Fibroblast of skin of right biceps (primary cell): ENCODE results near the gene ACOT9.
A peak's percentile ranks its signal among the peaks of the same experiment; 100 is the strongest.
"Not testable (repeated sequence)": the region's sequence is repeated elsewhere in the genome, so short reads cannot be mapped to it uniquely, and the experiment has no call there.

ENCODE experiments used
- DNase-seq: peaks from one replicate; pipeline ENCODE4 v3.0.0-alpha.2; 2013

The ACOT9 gene, protein sequence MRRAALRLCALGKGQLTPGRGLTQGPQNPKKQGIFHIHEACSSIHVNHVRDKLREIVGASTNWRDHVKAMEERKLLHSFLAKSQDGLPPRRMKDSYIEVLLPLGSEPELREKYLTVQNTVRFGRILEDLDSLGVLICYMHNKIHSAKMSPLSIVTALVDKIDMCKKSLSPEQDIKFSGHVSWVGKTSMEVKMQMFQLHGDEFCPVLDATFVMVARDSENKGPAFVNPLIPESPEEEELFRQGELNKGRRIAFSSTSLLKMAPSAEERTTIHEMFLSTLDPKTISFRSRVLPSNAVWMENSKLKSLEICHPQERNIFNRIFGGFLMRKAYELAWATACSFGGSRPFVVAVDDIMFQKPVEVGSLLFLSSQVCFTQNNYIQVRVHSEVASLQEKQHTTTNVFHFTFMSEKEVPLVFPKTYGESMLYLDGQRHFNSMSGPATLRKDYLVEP

DNA sequence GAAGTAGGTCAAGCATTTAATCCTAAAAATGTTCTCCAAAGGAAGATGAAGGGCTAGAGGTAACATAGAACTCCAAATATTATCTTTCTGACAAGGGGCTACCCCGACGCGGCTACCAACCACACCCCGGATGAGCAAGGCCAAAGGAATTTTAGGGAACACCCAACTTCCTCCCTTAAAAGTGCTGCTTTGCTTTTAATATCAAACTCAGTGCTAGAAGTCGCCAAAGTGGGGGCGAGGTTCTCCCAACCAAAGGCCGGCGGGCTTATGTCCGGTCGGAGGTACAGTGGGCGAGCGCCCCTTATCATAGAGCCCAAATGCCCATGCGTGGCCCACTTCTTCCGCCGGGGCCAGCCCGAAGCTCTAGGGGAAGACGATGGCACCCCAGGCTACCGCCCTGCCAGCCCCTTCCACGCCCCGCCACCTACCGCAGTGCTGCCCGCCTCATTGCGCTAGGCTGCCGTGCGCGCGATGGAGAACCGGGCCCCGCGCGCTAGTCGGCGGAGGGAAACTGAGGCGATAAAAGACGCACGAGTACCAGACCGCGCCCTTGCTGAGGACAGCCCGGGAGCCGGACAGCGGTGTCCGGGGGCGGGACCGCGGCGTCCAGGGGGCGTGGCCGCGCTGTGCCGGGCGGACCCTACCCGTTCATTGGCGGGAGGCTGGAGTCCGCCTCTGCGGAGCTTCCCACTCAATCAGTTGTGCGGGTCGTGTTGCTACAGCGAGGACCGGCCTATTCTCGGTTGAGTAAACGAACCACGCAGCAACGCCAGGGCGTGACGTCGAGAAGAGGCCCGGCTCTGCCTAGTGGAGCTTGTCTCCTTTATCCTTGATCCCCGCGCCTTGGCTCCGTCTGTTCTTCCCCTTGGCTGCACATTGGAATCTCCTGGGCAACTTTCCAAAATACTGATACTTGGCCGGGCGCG is at the start of gene ACOT9:
ACOT9 (minus strand) TSS at position 580 of the 926 bp plus-strand sequence; CDS start at position 448, 132 bp downstream.
- peak; percentile 95 for DNase-seq

DNA sequence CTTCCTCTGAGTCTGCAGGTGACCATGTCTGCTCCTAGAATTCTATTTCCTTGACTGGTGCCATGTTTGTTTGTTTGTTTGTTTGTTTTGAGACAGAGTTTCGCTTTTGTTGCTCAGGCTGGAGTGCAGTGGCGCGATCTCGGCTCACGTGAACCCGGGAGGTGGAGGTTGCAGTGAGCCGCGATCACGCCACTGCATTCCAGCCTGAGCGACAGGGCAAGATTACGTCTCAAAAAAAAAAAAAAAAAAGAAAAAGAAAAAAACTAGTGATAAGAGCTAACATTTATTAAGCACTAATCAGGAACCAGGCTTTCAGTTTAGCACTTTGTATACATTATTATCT is 47.0 kb upstream of the ACOT9 start:
- DNase-seq = no peak

DNA sequence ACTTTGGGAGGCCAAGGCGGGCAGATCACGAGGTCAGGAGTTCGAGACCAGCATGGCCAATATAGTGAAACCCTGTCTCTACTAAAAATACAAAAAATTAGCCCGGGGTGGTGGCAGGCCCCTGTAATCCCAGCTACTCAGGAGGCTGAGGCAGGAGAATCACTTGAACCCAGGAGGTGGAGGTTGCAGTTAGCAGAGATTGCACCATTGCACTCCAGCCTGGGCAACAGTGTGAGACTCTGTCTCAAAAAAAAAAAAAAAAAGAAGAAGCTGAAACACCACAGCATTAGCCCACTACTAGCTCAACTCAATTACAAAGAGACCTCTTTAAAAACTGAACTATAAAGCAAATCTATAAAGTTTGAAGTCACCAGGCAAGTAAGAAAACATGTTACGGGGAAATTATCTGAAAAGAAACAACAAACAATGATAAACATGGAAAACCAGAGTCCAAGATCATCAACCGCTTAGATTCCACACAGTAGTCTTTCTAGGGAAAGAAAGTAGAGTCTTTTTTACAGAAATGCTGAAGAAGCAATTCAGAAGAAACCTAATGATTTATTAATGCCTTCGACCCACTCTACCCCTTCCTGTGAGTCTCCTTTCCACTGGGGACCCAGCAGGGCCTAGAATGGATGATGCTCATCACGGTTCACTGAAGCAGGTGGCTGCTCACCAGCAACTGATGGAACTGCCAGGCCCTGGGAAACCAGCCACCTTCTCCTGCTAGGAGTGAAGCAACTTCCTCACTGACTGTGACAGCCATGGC is 46.5 kb upstream of the ACOT9 start:
- no peak for DNase-seq

DNA sequence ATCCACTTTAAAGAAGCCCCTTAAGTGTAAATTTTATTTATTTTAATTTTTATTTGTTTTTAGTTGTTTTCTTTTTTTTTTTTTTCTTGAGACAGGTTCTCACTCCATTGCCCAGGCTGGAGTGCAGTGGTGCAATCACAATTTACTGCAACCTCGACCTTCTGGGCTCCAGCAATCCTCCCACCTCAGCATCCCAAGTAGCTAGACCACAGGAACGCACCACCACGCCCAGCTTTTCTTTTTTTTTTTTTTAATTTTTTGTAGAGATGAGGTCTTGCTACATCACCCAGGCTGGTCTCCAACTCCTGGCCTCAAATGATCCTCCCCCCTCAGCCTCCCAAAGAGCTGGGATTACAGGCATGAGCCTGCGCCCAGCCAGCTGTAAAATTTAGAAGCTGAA is 45.9 kb upstream of the ACOT9 start:
- no peak for DNase-seq

DNA sequence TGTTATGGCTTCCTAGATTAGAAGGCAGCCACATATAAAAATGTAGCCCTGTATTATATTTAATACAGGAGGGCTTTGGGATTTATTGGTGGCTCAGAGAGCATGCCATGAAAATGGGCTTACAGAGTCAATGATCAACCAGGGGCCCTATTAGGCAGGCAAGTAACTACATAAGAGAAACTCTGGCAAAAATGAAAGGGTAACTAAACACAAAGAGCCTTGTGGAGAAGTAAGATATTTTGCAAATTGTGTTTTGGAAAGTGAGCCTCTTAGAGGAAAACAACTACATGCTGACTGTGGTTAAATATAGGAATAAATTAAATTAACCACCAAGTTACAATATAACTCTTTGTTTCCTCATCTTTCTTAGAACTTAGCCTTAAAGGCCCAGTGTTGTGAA is 45.4 kb upstream of the ACOT9 start:
- no peak for DNase-seq

DNA sequence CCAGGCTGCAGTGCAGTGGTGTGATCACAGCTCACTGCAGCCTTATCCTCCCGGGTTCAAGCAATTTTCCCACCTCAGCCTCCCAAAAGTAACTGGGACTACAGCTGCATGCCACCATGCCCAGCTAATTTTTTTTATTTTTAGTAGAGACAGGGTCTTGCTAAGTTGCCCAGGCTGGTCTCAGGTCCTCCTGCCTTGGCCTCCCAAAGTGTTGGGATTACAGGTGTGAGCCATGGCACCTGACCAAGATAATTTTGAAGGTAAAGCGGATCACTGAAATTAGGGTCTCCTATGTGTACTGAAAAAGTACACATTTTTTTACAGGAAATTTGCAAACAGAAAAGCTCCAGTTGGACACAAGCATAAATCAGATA is 44.7 kb upstream of the ACOT9 start:
- DNase-seq = no peak

DNA sequence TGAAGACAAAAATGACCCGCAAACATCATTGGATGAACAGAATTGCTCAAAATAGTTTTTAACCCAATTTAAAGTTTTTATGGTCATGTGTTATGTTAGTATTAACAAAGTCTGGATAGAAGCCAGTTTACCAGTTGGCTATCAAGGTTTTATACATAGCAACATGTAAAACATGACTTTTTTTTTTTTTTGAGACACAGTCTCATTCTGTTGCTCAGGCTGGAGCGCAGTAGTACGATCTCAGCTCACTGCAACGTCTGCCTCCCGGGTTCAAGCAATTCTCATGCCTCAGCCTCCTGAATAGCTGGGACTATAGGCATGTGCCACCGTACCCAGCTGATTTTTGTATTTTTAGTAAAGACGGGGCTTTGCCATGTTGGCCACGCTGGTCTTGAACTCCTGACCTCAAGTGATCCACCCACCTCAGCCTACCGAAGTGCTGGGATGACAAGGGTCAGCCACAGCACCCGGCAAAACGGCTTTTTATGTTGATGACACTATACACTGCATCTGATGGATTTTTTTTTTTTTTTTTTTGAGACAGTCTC is 43.3 kb upstream of the ACOT9 start:
- no peak for DNase-seq

DNA sequence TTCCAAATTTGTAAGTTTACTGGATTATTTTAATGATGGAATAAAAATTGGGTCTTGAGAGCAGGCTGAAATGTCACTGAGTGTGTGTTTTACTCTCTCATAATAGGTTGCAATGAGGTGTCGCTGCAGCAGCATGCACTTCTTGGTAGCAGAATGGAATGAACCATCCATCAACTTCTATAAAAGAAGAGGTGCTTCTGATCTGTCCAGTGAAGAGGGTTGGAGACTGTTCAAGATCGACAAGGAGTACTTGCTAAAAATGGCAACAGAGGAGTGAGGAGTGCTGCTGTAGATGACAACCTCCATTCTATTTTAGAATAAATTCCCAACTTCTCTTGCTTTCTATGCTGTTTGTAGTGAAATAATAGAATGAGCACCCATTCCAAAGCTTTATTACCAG is 42.5 kb upstream of the ACOT9 start:
- DNase-seq = no peak

DNA sequence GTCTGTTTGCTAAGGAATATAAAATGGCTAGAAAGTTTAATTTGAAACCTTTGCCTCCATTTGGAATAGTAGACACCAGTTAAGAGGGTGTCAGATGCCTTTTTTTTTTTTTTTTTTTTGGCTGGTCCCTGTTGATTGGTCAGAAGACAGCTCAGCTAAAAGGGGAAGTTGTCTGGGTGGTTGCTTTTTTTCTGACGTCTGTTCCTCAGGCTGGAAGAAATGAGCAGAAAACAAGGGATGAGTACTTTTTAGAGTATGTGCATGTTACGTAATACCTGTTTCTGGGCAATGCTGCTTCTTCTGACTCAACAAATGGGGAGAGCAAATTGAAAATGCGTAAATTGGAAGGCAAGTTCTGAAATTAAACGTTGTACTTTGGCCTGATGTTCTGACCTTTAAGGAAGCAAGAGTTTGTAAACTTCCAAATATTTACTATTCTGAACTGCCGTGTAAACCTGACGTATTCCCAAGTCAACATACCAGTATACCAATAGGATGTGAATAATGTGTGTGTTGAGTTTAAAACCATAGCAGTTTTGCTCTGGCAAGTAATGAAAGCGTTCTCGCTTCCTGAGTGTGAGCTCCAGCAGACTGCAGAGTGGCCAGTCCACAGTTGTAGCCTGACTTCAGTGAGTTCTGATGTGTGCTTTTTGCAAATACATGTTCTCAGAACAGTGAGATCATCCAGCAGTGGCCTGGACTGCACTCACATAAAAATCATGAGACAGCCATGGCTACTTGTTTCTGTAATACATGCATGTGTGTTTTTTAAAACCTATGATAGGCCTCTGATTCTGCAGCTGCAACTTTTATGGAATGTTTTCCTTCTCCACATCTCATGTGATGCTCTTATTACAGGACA is 41.6 kb upstream of the ACOT9 start:
- DNase-seq = peak; percentile 80

DNA sequence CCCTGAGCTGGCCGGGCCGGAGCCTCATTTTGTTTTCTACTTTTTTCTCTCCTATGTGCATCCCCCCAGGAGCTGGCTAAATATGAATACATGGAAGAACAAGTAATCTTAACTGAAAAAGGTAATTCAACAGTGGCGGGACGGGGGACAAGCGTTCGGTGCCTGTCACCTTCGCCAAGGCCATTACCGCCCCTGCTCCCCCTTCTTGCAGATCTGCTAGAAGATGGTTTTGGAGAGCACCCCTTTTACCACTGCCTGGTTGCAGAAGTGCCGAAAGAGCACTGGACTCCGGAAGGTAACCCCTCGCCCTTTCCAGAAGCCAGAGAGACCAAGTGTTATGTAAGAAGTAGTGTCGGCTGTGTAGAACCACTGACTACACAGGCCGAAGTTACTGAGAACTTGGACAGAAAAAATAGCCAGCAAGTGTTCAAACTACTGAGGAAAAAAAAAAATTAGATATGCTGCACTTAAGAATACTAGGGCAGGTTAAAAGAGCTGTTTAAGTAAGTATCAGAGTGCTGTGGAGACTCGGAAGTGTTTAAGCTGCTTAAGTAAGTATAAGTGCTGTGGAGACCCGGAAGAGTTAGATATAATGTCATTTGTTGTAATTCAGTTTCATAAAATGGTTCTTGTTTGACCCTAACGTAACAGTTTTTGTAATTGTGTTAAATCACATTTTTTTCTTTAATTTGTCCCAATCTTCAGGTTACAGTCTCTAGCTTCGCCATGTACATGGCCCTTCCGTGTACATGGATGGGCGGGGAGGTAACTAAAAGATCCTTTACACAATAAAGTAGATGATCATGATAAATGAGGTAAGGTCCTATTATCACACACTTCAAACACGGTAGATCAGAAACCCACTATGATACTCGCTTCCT is 40.8 kb upstream of the ACOT9 start:
- DNase-seq = no peak

DNA sequence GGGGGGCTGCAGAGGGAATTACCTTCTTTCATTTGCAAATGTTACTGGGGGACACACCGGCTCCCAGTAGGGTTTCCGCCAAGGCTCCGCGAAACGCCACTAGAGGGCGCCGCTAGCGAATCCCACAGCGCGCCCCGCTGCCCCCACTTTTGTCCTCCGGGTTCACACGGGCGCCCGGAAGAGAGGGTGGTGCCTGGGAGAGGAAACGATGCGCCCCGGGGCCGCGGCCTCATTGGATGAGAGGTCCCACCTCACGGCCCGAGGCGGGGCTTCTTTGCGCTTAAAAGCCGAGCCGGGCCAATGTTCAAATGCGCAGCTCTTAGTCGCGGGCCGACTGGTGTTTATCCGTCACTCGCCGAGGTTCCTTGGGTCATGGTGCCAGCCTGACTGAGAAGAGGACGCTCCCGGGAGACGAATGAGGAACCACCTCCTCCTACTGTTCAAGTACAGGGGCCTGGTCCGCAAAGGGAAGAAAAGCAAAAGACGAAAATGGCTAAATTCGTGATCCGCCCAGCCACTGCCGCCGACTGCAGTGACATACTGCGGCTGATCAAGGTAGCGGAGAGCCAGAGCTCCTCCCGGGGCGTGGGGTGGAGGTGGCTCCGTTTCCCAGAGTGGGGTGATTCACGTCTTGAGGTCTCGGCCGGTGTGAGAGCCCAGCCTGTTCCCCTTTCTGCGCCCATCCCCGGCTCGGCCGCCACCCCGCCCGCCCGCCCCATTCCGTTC is 40.0 kb upstream of the ACOT9 start, which contains the start of gene SAT1:
SAT1 (plus strand) TSS at position 311 of the 726 bp plus-strand sequence; CDS start at position 490, 179 bp downstream.
- peak; percentile 96 for DNase-seq

DNA sequence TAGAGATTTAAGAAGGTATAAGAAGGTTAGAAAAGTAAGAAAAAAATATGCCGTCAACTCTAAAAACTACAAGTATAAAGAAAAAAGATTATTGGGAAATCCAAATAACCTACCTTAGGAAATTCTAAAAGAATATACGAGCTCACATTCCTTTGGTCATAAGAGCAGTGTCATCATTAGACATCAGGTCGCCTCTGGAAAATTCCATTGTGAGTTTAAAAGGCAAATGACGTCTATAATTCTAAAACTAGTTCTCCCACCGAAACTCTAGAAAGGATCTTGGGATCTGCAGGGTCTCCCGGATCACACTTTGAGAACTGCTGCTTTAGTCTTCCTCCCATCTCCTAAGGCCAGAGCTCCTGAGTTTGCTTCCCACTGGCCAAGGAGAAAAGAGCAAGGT is 39.4 kb upstream of the ACOT9 start:
- DNase-seq = peak; percentile 12

DNA sequence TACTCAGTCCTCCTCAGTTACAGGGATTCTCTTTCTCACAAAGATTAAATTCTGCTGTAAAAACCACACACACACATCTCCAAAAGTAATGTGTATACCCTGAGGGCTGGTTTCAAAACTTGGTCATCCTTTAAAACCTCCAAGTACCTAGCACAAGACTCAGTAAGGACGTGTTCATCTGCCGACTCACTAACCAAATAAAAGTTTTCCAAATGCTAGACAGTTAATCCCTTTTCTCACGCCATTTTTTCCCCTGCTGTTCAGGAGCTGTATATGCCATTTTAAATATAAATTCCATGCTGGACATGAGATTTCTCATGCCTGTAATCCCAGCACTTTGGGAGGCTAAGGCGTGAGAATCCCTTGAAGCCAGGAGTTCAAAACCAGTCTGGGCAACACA is 35.9 kb upstream of the ACOT9 start:
- DNase-seq = peak; percentile 85

DNA sequence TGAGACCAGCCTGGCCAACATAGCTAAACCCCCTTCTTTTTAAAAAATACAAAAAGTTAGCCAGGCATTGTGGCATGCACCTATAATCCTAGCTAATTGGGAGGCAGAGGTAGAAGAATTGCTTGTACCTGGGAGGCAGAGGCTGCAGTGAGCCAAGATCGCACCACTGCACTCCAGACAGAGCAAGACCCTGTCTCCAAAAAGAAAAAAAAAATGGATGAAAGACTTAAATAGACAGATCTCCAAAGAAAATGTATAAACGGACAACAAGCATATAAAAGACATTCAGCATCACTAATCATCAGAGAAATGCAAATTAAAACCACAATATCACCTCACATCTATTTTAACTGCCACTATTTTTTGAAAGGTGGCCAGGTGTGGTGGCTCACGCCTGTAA is 33.3 kb upstream of the ACOT9 start:
- no peak for DNase-seq

DNA sequence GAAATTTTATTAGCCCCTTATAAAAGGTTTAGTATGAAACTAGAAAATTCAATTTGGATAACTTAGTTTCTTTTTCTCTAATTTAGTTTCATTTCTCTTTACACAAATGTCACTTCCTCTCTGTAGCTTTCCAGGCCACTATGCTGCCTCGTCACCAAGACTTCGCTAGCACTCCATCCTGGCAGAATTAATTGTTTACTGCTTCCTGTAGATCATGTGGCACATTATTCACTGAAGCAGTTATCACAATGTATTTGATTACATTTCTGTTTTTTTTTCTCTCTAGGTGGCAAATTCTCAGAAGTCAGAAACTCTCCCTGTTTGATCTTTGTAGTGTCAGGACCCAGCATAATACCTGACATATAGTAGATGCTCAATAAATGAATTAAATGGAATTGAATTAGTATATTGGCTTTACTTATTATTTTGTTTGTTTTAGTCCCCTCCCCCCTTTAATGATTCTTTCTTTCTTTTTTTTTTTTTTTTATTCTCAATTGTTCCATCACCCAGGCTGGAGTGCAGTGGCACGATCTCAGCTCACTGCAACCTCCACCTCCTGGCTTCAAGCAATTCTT is 30.6 kb upstream of the ACOT9 start:
- DNase-seq = no peak

DNA sequence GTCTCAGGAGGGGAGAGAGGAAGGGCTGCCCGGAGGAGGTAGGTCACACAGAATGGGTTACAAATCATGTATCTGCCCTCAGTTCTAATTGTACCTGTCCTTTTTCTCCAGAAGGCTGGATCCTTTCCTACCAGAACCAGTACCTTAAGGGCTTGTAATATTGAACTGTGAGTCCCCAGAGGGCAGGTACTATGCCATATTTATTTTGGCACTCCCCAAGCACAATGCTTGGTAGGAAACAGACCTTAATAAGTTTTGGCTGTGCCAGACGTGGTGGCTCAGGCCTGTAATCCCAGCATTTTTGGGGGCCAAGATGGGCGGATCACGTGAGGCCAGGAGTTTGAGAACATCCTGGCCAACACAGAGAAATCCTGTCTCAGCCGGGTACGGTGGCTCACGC is 28.0 kb upstream of the ACOT9 start:
- not testable (repeated sequence) for DNase-seq

DNA sequence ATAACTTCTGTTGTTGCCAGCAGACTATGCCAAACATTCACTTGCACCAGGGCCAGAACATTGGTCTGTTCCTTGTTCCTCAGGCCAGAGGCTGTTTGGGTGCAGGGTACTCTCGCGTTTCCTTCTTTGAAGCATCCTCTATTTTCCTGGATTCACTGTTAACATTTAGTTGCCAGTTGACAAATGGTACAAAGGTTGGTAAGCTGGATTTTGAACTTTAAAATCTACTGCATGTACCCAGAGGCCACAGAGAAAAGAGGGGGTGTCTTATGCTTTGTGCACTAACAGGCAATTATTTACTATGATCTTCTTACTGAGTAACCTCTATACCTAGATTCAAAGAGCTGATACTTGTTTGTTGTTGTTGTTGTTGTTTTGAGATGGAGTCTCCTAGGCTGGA is 27.1 kb upstream of the ACOT9 start:
- no peak for DNase-seq

DNA sequence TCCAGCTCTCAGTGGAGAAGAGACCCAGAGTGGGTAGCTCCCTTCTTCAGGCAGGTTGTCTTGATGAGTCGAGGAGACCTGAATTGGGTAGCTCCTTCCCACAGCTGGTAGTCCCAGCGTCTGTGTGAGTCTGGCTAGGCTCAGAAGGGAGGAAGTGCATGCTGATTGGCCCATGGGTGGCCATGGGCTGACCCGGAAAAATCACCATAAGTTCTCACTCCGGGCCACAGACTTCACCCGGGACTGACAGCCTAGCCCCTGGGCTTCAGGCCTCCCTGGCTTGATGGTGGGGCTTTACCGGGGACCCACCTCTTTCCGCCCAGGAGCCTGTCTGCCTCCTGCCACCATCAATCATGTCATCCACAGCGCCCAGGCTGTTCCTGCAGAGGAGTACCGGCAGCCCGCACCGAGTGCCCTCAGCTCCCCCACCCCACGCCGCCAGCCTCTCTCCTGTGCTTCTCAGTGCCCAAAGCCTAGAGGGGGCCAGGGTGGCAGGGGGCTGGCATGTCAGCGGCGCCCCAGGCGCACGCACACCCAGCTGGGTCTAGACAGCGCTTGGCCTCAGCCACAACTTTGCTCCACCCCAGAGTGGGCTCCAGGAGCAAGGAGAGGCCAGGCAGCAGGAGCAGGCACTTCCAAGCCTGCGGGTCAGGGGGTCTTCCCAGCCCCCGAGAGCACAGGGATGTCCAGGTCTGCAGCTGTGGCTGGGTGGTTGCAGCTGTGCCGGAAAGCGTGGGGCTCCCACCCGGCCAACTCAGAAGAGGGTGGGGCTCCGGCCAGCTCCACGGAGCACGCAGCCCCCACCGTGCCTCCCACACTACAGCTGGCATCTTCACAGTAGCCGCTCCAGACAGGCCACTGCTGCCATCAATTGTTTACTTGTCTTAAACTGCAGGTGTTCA is 23.8 kb upstream of the ACOT9 start:
- no peak for DNase-seq

DNA sequence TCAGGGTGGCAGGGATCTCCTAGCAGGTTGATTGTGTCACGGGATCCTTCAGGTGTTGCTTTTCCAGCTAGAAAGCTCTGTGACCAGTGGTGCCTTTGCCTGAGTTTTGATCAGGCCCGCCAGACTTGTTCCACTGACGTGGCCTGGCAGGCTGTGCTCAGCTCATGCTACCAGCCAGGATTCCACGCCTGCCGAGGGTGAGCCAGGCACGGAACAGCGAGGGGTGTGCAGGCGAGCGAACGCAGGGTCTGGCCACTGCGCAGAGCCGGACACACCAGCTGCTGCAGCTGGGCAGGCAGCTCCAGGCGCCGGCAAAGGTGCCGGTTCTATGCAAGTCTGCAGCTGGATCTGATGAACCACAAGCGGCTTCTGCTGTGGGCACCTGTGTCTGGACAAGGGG is 22.8 kb upstream of the ACOT9 start:
- no peak for DNase-seq
